Neural progenitor cell (in vitro differentiated cells): ENCODE measurements around the gene ID2.

Experiments
- CTCF ChIP-seq: fragments of 200-600 bp; sonication (generic); IDR thresholded peaks from 2 replicates; pipeline ENCODE4 v1.5.1; 2017; ENCODE audit warnings: antibody characterized with exemption, mild to moderate bottlenecking
- EZH2 ChIP-seq: fragments of 200-600 bp; sonication (generic); IDR thresholded peaks from 2 replicates; pipeline ENCODE4 v1.6.1; 2017; ENCODE audit warnings: antibody characterized with exemption, mild to moderate bottlenecking, moderate library complexity
- EZH2phosphoT487 ChIP-seq: fragments of 200-600 bp; sonication (generic); IDR thresholded peaks from 2 replicates; pipeline ENCODE4 v1.6.1; 2017; ENCODE audit warnings: antibody characterized with exemption

GRCh38 chr2:8685697-8686358 is 4.0 kb downstream of the ID2 start:
- peak; percentile 96 for TF ChIP-seq CTCF
- no peak for TF ChIP-seq EZH2phosphoT487
- TF ChIP-seq EZH2, result no peak
